GM12878 (cell line): ENCODE measurements around the gene AGK. TPM values are rescaled to one million over a fixed set of nuclear protein-coding genes. Genes with fewer than 3 reads are reported as not detected.

Experiments used
- ATAC-seq: fragments of 200-7000 bp; cut with Tn5 transposase; 3 replicates; pipeline ENCODE4 v1.9.1; 2020; ENCODE audit warnings: mild to moderate bottlenecking, moderate library complexity
- BruUV-seq: library from RNA; stranded (reverse); fragments of 400-500 nt; replicated peaks from 2 replicates; lab custom pipeline; 2021; lab: Mats Ljungman, UMichigan
- CTCF ChIA-PET: fragments of 300-600 bp; sonication (Branson Sonifier 250); formaldehyde crosslinking; extraction: SDS; loops from one replicate; lab custom pipeline; 2021; ENCODE audit warnings: inconsistent platforms; lab: Yijun Ruan, JAX
- POLR2A ChIA-PET: fragments of 350-600 bp; formaldehyde crosslinking; extraction: SDS; loops from one replicate; lab custom pipeline; 2021; ENCODE audit warnings: inconsistent platforms; lab: Charles Lee
- RAD21 ChIA-PET: fragments of 300-600 bp; sonication (Branson Sonifier 250); formaldehyde crosslinking; loops from one replicate; lab custom pipeline; 2023; ENCODE audit warnings: antibody characterized with exemption; ENCODE audit not compliant: unreplicated experiment; lab: Charles Lee
- SMC1A ChIA-PET: fragments of 300-600 bp; sonication (Branson Sonifier 250); formaldehyde crosslinking; loops from one replicate; lab custom pipeline; 2023; ENCODE audit not compliant: unreplicated experiment, uncharacterized antibody; lab: Charles Lee
- DNase-seq: peaks from one replicate; pipeline ENCODE4 v3.0.0-alpha.2; 2011; ENCODE audit warnings: low read depth, low spot score
- FAIRE-seq: peaks from 3 replicates; lab custom pipeline; 2011; peaks lifted over from hg19 to GRCh38; lab: Jason Lieb, UNC
- H2AFZ ChIP-seq: 2 replicates; pipeline ENCODE4 v1.6.0; 2011; ENCODE audit warnings: low read depth, low read length, control low read depth; ENCODE audit not compliant: control insufficient read depth
- H3K27ac ChIP-seq: 2 replicates; pipeline ENCODE4 v1.5.1; 2011; ENCODE audit warnings: control low read depth; ENCODE audit not compliant: control insufficient read depth, insufficient read depth
- H3K27me3 ChIP-seq, 2 experiments: replicated peaks in 1 of 2; 2 replicates each; pipeline versions ENCODE4 v1.6.0 to v1.6.1; 2011; ENCODE audit warnings: low read length in 1 of 2; ENCODE audit not compliant: control insufficient read depth in 2 of 2, insufficient read depth in 2 of 2
- H3K36me3 ChIP-seq, 2 experiments: 2 replicates each; pipeline ENCODE4 v1.5.1; 2011; ENCODE audit warnings: low read length in 1 of 2; ENCODE audit not compliant: control insufficient read depth in 2 of 2, insufficient read depth in 2 of 2
- H3K4me1 ChIP-seq: 2 replicates; pipeline ENCODE4 v1.6.1; 2011; ENCODE audit warnings: mild to moderate bottlenecking, low read length, moderate library complexity, mixed read lengths; ENCODE audit not compliant: control insufficient read depth, insufficient read depth
- H3K4me2 ChIP-seq: 2 replicates; pipeline ENCODE4 v1.6.0; 2011; ENCODE audit warnings: control low read depth; ENCODE audit not compliant: control insufficient read depth, insufficient read depth
- H3K4me3 ChIP-seq: fragments of 200-600 bp; sonication (generic); 2 replicates; pipeline ENCODE4 v1.5.1; 2016
- H3K79me2 ChIP-seq: 2 replicates; pipeline ENCODE4 v1.6.0; 2011; ENCODE audit warnings: low read length; ENCODE audit not compliant: control insufficient read depth, insufficient read depth
- H3K9ac ChIP-seq: 2 replicates; pipeline ENCODE4 v1.8.0; 2011; ENCODE audit warnings: low read length, control low read depth, mixed read lengths; ENCODE audit not compliant: control insufficient read depth, insufficient read depth
- H3K9me3 ChIP-seq: replicated peaks from 3 replicates; pipeline ENCODE4 v1.5.1; 2011; ENCODE audit warnings: mild to moderate bottlenecking, low read length; ENCODE audit not compliant: control insufficient read depth, insufficient read depth
- H4K20me1 ChIP-seq: 2 replicates; pipeline ENCODE4 v1.6.0; 2011; ENCODE audit not compliant: control insufficient read depth, insufficient read depth
- BCL3 ChIP-seq: IDR thresholded peaks from 2 replicates; pipeline ENCODE4 v1.6.1; 2011; ENCODE audit warnings: borderline replicate concordance, low read depth, mild to moderate bottlenecking, moderate library complexity, low read length; ENCODE audit not compliant: insufficient read depth, poor library complexity, severe bottlenecking
- BMI1 ChIP-seq: fragments of 450-650 bp; IDR thresholded peaks from 2 replicates; pipeline ENCODE4 v1.6.1; 2016; ENCODE audit warnings: mild to moderate bottlenecking, moderate library complexity, borderline replicate concordance
- BRCA1 ChIP-seq: IDR thresholded peaks from 2 replicates; pipeline ENCODE4 v1.6.1; 2011; ENCODE audit warnings: low read depth, low read length, improper control_type of control experiment
- CBX5 ChIP-seq: sonication (generic); IDR thresholded peaks from 2 replicates; pipeline ENCODE4 v1.6.1; 2016; ENCODE audit warnings: low read depth, moderate library complexity, mild to moderate bottlenecking, inconsistent platforms
- CHD1 ChIP-seq: IDR thresholded peaks from 2 replicates; pipeline ENCODE4 v1.6.1; 2012; ENCODE audit warnings: low read depth, low read length, improper control_type of control experiment
- EP300 ChIP-seq, 2 experiments: fragments of 150-350 bp in 1 of 2; IDR thresholded peaks; 2 replicates each; pipeline ENCODE4 v1.6.1; 2011 to 2012; ENCODE audit warnings: low read depth in 2 of 2, low read length in 2 of 2, borderline replicate concordance in 1 of 2, improper control_type of control experiment in 1 of 2, inconsistent platforms in 1 of 2; ENCODE audit not compliant: control insufficient read depth in 1 of 2
- IRF3 ChIP-seq: fragments of 450-650 bp; IDR thresholded peaks from 2 replicates; pipeline ENCODE4 v1.6.1; 2014; ENCODE audit warnings: mild to moderate bottlenecking
- KLF5 ChIP-seq: fragments of 450-650 bp; IDR thresholded peaks from 2 replicates; pipeline ENCODE4 v1.6.1; 2014; ENCODE audit warnings: mild to moderate bottlenecking; ENCODE audit not compliant: partially characterized antibody
- MTA3 ChIP-seq: IDR thresholded peaks from 2 replicates; pipeline ENCODE4 v1.6.1; 2012; ENCODE audit warnings: low read length, inconsistent platforms, borderline replicate concordance
- MYC ChIP-seq: IDR thresholded peaks from 2 replicates; pipeline ENCODE4 v1.6.1; 2011; ENCODE audit warnings: mild to moderate bottlenecking, low read length, moderate library complexity, inconsistent platforms; ENCODE audit not compliant: insufficient read depth, insufficient replicate concordance, insufficient read length, severe bottlenecking
- NR2C2 ChIP-seq: IDR thresholded peaks from 2 replicates; pipeline ENCODE4 v1.6.1; 2011; ENCODE audit warnings: borderline replicate concordance, low read depth; ENCODE audit not compliant: control insufficient read depth, insufficient read length
- PAX5 ChIP-seq: IDR thresholded peaks from 2 replicates; pipeline ENCODE4 v1.6.1; 2011; ENCODE audit warnings: low read depth, low read length, borderline replicate concordance
- POLR2AphosphoS5 ChIP-seq: IDR thresholded peaks from 2 replicates; pipeline ENCODE4 v1.6.1; 2011; ENCODE audit warnings: mild to moderate bottlenecking, low read length, inconsistent platforms
- RUNX3 ChIP-seq: IDR thresholded peaks from 2 replicates; pipeline ENCODE4 v1.6.1; 2012; ENCODE audit warnings: low read length, inconsistent platforms
- SIN3A ChIP-seq: IDR thresholded peaks from 2 replicates; pipeline ENCODE4 v1.6.1; 2012; ENCODE audit warnings: low read depth, low read length, improper control_type of control experiment
- SMARCA5 ChIP-seq: fragments of 450-650 bp; IDR thresholded peaks from 2 replicates; pipeline ENCODE4 v1.6.1; 2017; ENCODE audit warnings: mild to moderate bottlenecking
- ZBTB40 ChIP-seq: fragments of 450-650 bp; IDR thresholded peaks from 2 replicates; pipeline ENCODE4 v1.6.1; 2016; ENCODE audit warnings: mild to moderate bottlenecking, moderate library complexity, borderline replicate concordance
- ZNF217 ChIP-seq: fragments of 450-650 bp; IDR thresholded peaks from 2 replicates; pipeline ENCODE4 v1.6.1; 2017; ENCODE audit warnings: antibody characterized with exemption, mild to moderate bottlenecking
- ZNF24 ChIP-seq: fragments of 450-650 bp; IDR thresholded peaks from 2 replicates; pipeline ENCODE4 v1.6.1; 2017; ENCODE audit warnings: antibody characterized with exemption, mild to moderate bottlenecking
- WGBS: methylation state at CpG from one replicate; pipeline ENCODE4 v1.1.6; 2016; ENCODE audit warnings: low lambda C conversion rate; ENCODE audit not compliant: insufficient replicate concordance, insufficient coverage; ENCODE audit errors: missing lambda C conversion rate; 5-methylcytosine and 5-hydroxymethylcytosine counted together
- in situ Hi-C: fragments of 300-500 bp; cut with MboI; formaldehyde crosslinking; loops from 9 replicates; pipeline ENCODE4 v1.14.3; 2018; ENCODE audit warnings: mixed read lengths
- intact Hi-C: fragments of 100-400 bp; cut with micrococcal nuclease; formaldehyde crosslinking; loops from one replicate; pipeline ENCODE4 v1.14.2; 2022; ENCODE audit not compliant: unreplicated experiment
- polyA plus RNA-seq, 11 experiments: library from polyadenylated mRNA; depleted of rRNA in 4 of 11; unstranded in 6 of 11; stranded (reverse) in 5 of 11; fragments of >200 nt; fragmentation: Nextera tagmentation in 4 of 11; fragmentation: Illumina TruSeq in 1 of 11; extraction: Ambion mirVana in 4 of 11; extraction: Trizol in 1 of 11; gene quantifications; 1 replicate in 1 of 11; 2 replicates in 10 of 11; pipeline versions ENCODE4 v1.2.1 to v1.2.3, GENCODE V29; 2011 to 2016; ENCODE audit warnings: inconsistent platforms in 2 of 11, missing spikeins in 2 of 11, low read depth in 1 of 11
- total RNA-seq, 4 experiments: library from RNA; depleted of rRNA in 3 of 4; stranded (reverse); fragments of >200 nt in 3 of 4; fragmentation: Illumina TruSeq in 1 of 4; extraction: Trizol in 1 of 4; gene quantifications; 2 replicates each; pipeline versions ENCODE4 v1.2.1 to v1.2.3, GENCODE V29; 2013 to 2021

Gene AGK
- total and polyA plus RNA-seq, 10 of the 15 experiments (the other 5 are each of a cell fraction or from before 2014, with no cell fraction given) = 32.5 to 85.6 (median 47.8) TPM

- POLR2A ChIA-PET = interaction anchor here (1.1 kb wide), 1 partner anchor 10 kb away, joined by 5 read pairs; no protein-coding TSS in a partner anchor
- Histone ChIP-seq H3K36me3 (no peaks in the 10 kb centered on the region), H3K79me2 (peaks cover 18% of the 10 kb centered on the region), H3K27me3 (no peaks in the 10 kb centered on the region), H2AFZ (no peak overlapping the region), H3K27ac (no peak overlapping the region), H3K4me3 (no peak overlapping the region), H4K20me1 (no peaks in the 10 kb centered on the region), H3K4me2 (no peak overlapping the region), H3K9ac (no peak overlapping the region), H3K4me1 (no peaks in the 10 kb centered on the region), H3K9me3 (no peaks in the 10 kb centered on the region)
- intact Hi-C loops = no loop called here
- TF ChIP-seq EP300 (IDR thresholded peaks at IDR 0.05; ENCODE audit: borderline replicate concordance in 1 of 2, control insufficient read depth in 1 of 2, low read depth in 2 of 2, low read length in 2 of 2) (no peak), BRCA1 (no peak), ZNF217 (no peak), BCL3 (no peak), SIN3A (no peak), ZBTB40 (no peak), PAX5 (no peak), MTA3 (no peak), RUNX3 (no peak), NR2C2 (no peak), KLF5 (no peak), MYC (no peak), POLR2AphosphoS5 (no peak), IRF3 (no peak), SMARCA5 (no peak), CBX5 (no peak), BMI1 (no peak), CHD1 (no peak), ZNF24 (no peak)
- CTCF ChIA-PET = interaction anchor here (0.9 to 1.9 kb wide), 4 partner anchors 9 to 43 kb away, joined by 3 to 6 read pairs (median 4); no protein-coding TSS in a partner anchor
- peak; percentile 7 for FAIRE-seq
- RAD21 ChIA-PET = no interaction called here
- ATAC-seq = no peak
- 95% methylated on average over 3 of the region's 3 CpGs for WGBS
- BruUV-seq = no TSS peak
- in situ Hi-C loops = no loop called here
- SMC1A ChIA-PET = interaction anchor here (0.6 to 1.3 kb wide), 3 partner anchors 9 to 39 kb away, joined by 3 to 4 read pairs (median 3); no protein-coding TSS in a partner anchor
- no peak for DNase-seq
Observed at GRCh38 chr7:141693082-141693481, 141.9 kb downstream of the AGK start.
